Peyer's patch (tissue), 4 donors: ENCODE data around the gene PPP2R5E. TPM values are rescaled to one million over a fixed set of nuclear protein-coding genes. Genes with fewer than 3 reads are reported as not detected.

Experiments used
- DNase-seq, 3 donors: peaks; one replicate each; pipeline ENCODE4 v3.0.0-alpha.2; 2017 to 2019
- H3K27ac ChIP-seq, 4 donors: fragments of 200-600 bp; sonication (generic); one replicate each; pipeline ENCODE4 v1.5.1; 2016 to 2019
- H3K27me3 ChIP-seq, 2 donors: fragments of 200-600 bp; sonication (generic); one replicate each; pipeline ENCODE4 v1.5.1; 2019
- H3K36me3 ChIP-seq, 3 donors: fragments of 200-600 bp; sonication (generic); one replicate each; pipeline ENCODE4 v1.5.1; 2016 to 2019
- H3K4me1 ChIP-seq, 4 donors: fragments of 200-600 bp; sonication (generic); one replicate each; pipeline ENCODE4 v1.5.1; 2016 to 2019
- H3K4me3 ChIP-seq, 4 donors: fragments of 200-600 bp; sonication (generic); 1 replicate in 3 of 4; 2 replicates in 1 of 4; pipeline ENCODE4 v1.5.1; 2016 to 2019; ENCODE audit warnings: mild to moderate bottlenecking in 1 of 4
- H3K9me3 ChIP-seq, 4 donors: fragments of 200-600 bp; sonication (generic); one replicate each; pipeline ENCODE4 v1.5.1; 2016 to 2019; ENCODE audit warnings: mild to moderate bottlenecking in 1 of 4
- POLR2A ChIP-seq, 2 donors: fragments of 450-650 bp; IDR thresholded peaks; one replicate each; pipeline ENCODE4 v1.5.1; 2017; ENCODE audit warnings: antibody characterized with exemption in 2 of 2, mild to moderate bottlenecking in 2 of 2, moderate library complexity in 2 of 2
- total RNA-seq, 4 donors: library from RNA; depleted of rRNA; stranded (reverse); fragments of >200 nt; gene quantifications; one replicate each; pipeline ENCODE4 v1.1.0, GENCODE V29; 2016
- TF ChIP-seq, protein P1 (sequence below), 6 experiments: fragments of 450-650 bp in 4 of 6; fragments of 200-600 bp in 2 of 6; sonication (generic) in 1 of 6; IDR thresholded peaks; one replicate each; pipeline ENCODE4 v1.5.1; 2017 to 2019; ENCODE audit warnings: antibody characterized with exemption in 6 of 6, mild to moderate bottlenecking in 3 of 6, moderate library complexity in 1 of 6

The PPP2R5E gene
- total RNA-seq, 4 donors from 2014 or later = 14.9 to 19.3 (median 17.0) TPM

DNA sequence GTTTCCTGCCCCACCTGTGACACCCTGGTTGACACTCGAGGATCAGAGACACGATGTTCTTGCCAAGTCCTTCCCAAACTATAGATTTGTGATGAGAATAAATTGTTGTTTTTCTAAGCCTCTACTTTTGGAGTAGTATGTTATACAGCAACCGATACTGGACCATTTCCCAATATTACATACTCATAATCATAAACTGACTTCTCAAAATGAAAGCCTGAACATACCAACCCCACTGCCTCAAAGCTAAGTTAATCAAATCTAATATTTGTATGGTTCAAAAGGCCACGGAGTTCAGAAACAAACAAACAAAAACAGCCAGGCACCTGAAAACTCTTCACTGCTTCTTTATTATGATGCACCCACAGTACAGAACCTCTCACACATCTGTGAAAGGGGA, 172.1 kb downstream of the PPP2R5E start:
- H3K36me3 ChIP-seq = peaks cover 0 to 9% (median 0%) of the 10 kb centered on the region in 3 donors
- no peak for DNase-seq
- no peak overlapping the region for H3K4me3 ChIP-seq
- no peaks in the 10 kb centered on the region for H3K27me3 ChIP-seq
- H3K27ac ChIP-seq = no peak overlapping the region
- no peaks in the 10 kb centered on the region for H3K4me1 ChIP-seq
- no peaks in the 10 kb centered on the region for H3K9me3 ChIP-seq
- TF ChIP-seq, protein P1, sequence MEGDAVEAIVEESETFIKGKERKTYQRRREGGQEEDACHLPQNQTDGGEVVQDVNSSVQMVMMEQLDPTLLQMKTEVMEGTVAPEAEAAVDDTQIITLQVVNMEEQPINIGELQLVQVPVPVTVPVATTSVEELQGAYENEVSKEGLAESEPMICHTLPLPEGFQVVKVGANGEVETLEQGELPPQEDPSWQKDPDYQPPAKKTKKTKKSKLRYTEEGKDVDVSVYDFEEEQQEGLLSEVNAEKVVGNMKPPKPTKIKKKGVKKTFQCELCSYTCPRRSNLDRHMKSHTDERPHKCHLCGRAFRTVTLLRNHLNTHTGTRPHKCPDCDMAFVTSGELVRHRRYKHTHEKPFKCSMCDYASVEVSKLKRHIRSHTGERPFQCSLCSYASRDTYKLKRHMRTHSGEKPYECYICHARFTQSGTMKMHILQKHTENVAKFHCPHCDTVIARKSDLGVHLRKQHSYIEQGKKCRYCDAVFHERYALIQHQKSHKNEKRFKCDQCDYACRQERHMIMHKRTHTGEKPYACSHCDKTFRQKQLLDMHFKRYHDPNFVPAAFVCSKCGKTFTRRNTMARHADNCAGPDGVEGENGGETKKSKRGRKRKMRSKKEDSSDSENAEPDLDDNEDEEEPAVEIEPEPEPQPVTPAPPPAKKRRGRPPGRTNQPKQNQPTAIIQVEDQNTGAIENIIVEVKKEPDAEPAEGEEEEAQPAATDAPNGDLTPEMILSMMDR (IDR thresholded peaks at IDR 0.05) = no peak
- TF ChIP-seq POLR2A (IDR thresholded peaks at IDR 0.05) = no peak

GRCh38 chr14:63367742-63368364, 175.3 kb downstream of the PPP2R5E start:
- DNase-seq = no peak
- Histone ChIP-seq H3K9me3 (no peaks in the 10 kb centered on the region), H3K4me3 (no peak overlapping the region), H3K27ac (no peak overlapping the region), H3K27me3 (no peaks in the 10 kb centered on the region), H3K36me3 (peaks cover 0 to under 1% (median 0%) of the 10 kb centered on the region in 3 donors), H3K4me1 (no peaks in the 10 kb centered on the region)
- TF ChIP-seq, protein P1 (IDR thresholded peaks at IDR 0.05) = no peak
- no peak for TF ChIP-seq POLR2A (IDR thresholded peaks at IDR 0.05)

DNA sequence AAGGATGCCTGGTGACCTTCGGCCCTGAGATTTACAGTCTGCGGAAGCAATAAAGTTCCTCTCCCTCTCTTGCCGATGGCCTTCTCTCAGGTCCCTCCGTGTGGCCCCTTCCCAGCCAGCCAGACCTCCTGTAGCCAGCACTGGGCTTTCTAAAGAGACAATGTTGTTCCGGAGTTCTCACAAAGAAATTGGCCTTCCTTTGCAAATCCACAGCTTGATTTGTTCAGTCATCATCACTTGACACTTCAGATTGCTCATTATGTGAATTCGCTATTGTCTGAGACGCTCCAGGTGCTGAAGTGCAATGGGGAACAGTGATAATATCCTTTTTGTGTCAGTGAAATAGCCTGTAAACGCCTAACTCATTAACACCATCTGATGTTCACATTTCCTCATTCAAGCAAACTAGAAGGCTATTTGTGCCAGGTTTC, 180.8 kb downstream of the PPP2R5E start:
- Histone ChIP-seq H3K27me3 (no peaks in the 10 kb centered on the region), H3K4me1 (no peaks in the 10 kb centered on the region), H3K9me3 (no peaks in the 10 kb centered on the region), H3K27ac (no peak overlapping the region), H3K36me3 (no peaks in the 10 kb centered on the region), H3K4me3 (no peak overlapping the region)
- no peak for TF ChIP-seq POLR2A (IDR thresholded peaks at IDR 0.05)
- TF ChIP-seq, protein P1 (IDR thresholded peaks at IDR 0.05) = no peak
- DNase-seq = no peak

DNA sequence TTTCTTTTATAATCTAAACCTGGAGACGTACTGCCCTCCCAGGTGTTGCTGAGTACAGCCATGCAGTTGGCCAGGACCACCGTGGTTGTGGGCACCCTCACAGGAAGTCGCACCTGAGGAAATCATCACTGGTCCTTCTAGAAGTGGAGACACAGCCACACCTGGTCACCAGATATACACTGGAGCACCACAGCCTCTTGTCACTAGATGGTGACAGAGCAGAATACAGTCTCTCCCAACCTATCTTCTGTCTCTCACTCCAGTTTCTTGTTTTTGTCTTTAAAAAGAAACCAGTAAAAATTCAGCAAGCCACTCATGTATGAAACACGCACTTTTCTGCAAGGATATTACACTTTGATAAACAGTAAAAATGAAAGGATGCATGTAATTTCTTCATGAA, 181.4 kb downstream of the PPP2R5E start:
- no peak overlapping the region for H3K4me3 ChIP-seq
- DNase-seq = no peak
- TF ChIP-seq, protein P1 (IDR thresholded peaks at IDR 0.05) = no peak
- no peak for TF ChIP-seq POLR2A (IDR thresholded peaks at IDR 0.05)
- no peaks in the 10 kb centered on the region for H3K9me3 ChIP-seq
- H3K27me3 ChIP-seq = no peaks in the 10 kb centered on the region
- no peaks in the 10 kb centered on the region for H3K4me1 ChIP-seq
- H3K36me3 ChIP-seq = no peaks in the 10 kb centered on the region
- H3K27ac ChIP-seq = no peak overlapping the region

GRCh38 chr14:63357841-63358240, 185.3 kb downstream of the PPP2R5E start:
- H3K4me3 ChIP-seq = no peak overlapping the region
- no peaks in the 10 kb centered on the region for H3K4me1 ChIP-seq
- no peak for DNase-seq
- no peaks in the 10 kb centered on the region for H3K36me3 ChIP-seq
- H3K9me3 ChIP-seq = no peaks in the 10 kb centered on the region
- H3K27me3 ChIP-seq = no peaks in the 10 kb centered on the region
- no peak overlapping the region for H3K27ac ChIP-seq
- TF ChIP-seq POLR2A (IDR thresholded peaks at IDR 0.05) = no peak
- TF ChIP-seq, protein P1 (IDR thresholded peaks at IDR 0.05) = no peak
